Lower leg skin (tissue), 4 donors: ENCODE results near the gene GALNT18. TPM values are rescaled to one million over a fixed set of nuclear protein-coding genes. Genes with fewer than 3 reads are reported as not detected.

Experiments used
- DNase-seq, 2 donors: peaks; one replicate each; pipeline ENCODE4 v3.0.0-alpha.2; 2019; ENCODE audit warnings: low spot score in 2 of 2
- H3K4me3 ChIP-seq: fragments of 200-600 bp; sonication (generic); 2 replicates; pipeline ENCODE4 v1.5.1; 2017; ENCODE audit warnings: mild to moderate bottlenecking, low read depth; ENCODE audit not compliant: poor library complexity, severe bottlenecking
- POLR2A ChIP-seq, 2 donors: fragments of 450-650 bp; IDR thresholded peaks; one replicate each; pipeline ENCODE4 v1.6.1; 2016 to 2017; ENCODE audit warnings: antibody characterized with exemption in 2 of 2, mild to moderate bottlenecking in 1 of 2, moderate library complexity in 1 of 2
- WGBS, 2 donors: methylation state at CpG; one replicate each; pipeline ENCODE4 v1.1.5; 2018; 5-methylcytosine and 5-hydroxymethylcytosine counted together
- intact Hi-C: fragments of 100-400 bp; cut with DNase I; formaldehyde crosslinking; loops from one replicate; pipeline ENCODE4 v1.15.0; 2023; ENCODE audit warnings: low total_unique reads
- total RNA-seq, 4 donors: library from RNA; depleted of rRNA; stranded (reverse); fragments of >200 nt; gene quantifications; one replicate each; pipeline ENCODE4 v1.1.0, GENCODE V29; 2016
- TF ChIP-seq, protein P1 (sequence below), 3 donors: fragments of 450-650 bp; IDR thresholded peaks; one replicate each; pipeline ENCODE4 v1.5.1; 2016; ENCODE audit warnings: antibody characterized with exemption in 3 of 3, mild to moderate bottlenecking in 3 of 3, moderate library complexity in 2 of 3

Gene GALNT18
- total RNA-seq, 4 donors from 2014 or later, result 11.5 to 33.0 (median 17.7) TPM

DNA sequence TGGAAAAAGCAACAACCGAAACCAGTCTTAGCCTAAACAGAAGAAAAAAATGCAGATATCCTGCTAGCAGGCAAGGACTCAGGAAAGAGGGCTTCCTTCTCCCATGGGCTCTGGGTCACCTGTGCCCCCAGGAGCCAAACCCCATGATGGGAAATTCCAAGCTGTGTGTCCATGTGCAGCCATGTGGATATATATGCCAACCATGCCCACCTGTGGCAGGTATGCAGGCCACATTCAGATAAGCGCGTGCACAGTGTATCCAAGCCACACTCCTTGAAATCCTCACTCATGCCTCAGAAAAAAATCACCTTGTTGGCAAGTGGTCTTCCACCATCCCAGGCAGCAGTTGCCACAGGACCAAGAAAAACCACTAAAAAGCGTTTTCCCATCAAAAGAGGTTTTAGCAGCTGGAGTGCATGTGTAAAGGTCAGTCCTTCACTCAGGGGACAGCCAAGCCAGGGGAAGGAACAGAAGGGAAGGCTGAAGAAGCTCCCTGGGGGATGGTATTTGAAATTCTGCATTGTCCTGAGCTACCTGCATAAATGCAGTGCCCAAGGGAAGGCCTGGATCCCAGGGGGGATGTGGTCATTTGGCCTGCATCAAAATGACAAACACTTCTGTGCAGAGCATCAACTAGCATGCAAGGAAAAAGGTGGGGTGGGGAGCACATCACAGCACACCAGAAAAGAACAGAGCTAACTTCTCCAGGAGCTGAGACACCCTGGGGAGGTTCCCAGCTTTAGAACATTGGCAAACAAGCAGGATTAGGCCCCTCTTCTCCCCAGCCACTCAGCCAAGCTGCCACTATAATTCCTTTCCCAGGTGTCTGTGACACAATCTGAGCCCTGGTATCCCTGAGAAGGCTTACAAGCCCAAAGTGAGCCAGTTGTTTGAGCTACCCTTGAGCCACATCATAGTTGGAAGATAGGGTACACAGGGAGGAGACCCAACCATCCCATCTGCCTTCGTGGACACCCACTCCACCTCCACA is 76.2 kb downstream of the GALNT18 start:
- 86 to 91% methylated on average over 5 of the region's 5 CpGs for WGBS, 2 donors
- no peak for TF ChIP-seq POLR2A (IDR thresholded peaks at IDR 0.05)
- TF ChIP-seq, protein P1, sequence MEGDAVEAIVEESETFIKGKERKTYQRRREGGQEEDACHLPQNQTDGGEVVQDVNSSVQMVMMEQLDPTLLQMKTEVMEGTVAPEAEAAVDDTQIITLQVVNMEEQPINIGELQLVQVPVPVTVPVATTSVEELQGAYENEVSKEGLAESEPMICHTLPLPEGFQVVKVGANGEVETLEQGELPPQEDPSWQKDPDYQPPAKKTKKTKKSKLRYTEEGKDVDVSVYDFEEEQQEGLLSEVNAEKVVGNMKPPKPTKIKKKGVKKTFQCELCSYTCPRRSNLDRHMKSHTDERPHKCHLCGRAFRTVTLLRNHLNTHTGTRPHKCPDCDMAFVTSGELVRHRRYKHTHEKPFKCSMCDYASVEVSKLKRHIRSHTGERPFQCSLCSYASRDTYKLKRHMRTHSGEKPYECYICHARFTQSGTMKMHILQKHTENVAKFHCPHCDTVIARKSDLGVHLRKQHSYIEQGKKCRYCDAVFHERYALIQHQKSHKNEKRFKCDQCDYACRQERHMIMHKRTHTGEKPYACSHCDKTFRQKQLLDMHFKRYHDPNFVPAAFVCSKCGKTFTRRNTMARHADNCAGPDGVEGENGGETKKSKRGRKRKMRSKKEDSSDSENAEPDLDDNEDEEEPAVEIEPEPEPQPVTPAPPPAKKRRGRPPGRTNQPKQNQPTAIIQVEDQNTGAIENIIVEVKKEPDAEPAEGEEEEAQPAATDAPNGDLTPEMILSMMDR (IDR thresholded peaks at IDR 0.05), result no peak
- intact Hi-C loops, result no loop called here
- DNase-seq, result no peak
- no peak overlapping the region for H3K4me3 ChIP-seq

GRCh38 chr11:11543656-11544055 is 78.1 kb downstream of the GALNT18 start:
- 85 to 88% methylated on average over 7 of the region's 7 CpGs for WGBS, 2 donors

GRCh38 chr11:11540157-11540556 is 81.6 kb downstream of the GALNT18 start:
- 88 to 90% methylated on average over 6 of the region's 6 CpGs for WGBS, 2 donors
- DNase-seq, result no peak
- intact Hi-C loops, result no loop called here
- no peak for TF ChIP-seq POLR2A (IDR thresholded peaks at IDR 0.05)
- TF ChIP-seq, protein P1 (IDR thresholded peaks at IDR 0.05), result no peak
- H3K4me3 ChIP-seq, result no peak overlapping the region

More at GRCh38 chr11:11543656-11544055, 78.1 kb downstream of the GALNT18 start:
- intact Hi-C loops, result no loop called here
- no peak for DNase-seq
- no peak overlapping the region for H3K4me3 ChIP-seq
- no peak for TF ChIP-seq POLR2A (IDR thresholded peaks at IDR 0.05)
- TF ChIP-seq, protein P1 (IDR thresholded peaks at IDR 0.05), result no peak

GRCh38 chr11:11538277-11538960 is 83.4 kb downstream of the GALNT18 start:
- DNase-seq, result no peak
- no peak for TF ChIP-seq POLR2A (IDR thresholded peaks at IDR 0.05)
- TF ChIP-seq, protein P1 (IDR thresholded peaks at IDR 0.05), result no peak
- WGBS, 2 donors, result 63 to 68% methylated on average over 7 to 11 of the region's 12 CpGs
- H3K4me3 ChIP-seq, result no peak overlapping the region
- intact Hi-C loops, result no loop called here

GRCh38 chr11:11537871-11538270 is 83.9 kb downstream of the GALNT18 start:
- TF ChIP-seq, protein P1 (IDR thresholded peaks at IDR 0.05), result no peak
- intact Hi-C loops, result no loop called here
- no peak for DNase-seq
- no peak overlapping the region for H3K4me3 ChIP-seq
- 73 to 77% methylated on average over 5 of the region's 5 CpGs for WGBS, 2 donors
